GM12874 (cell line): ENCODE measurements around the gene GMIP.

Source experiments
- CTCF ChIP-seq: IDR thresholded peaks from 2 replicates; pipeline ENCODE4 v1.5.1; 2011; ENCODE audit warnings: low read depth, mild to moderate bottlenecking, control low read depth, low read length, moderate library complexity; ENCODE audit not compliant: insufficient read depth

GMIP gene

GRCh38 chr19:19600793-19601330, 42.6 kb downstream of the GMIP start:
- no peak for TF ChIP-seq CTCF

GRCh38 chr19:19597809-19598306, 45.6 kb downstream of the GMIP start:
- TF ChIP-seq CTCF, result no peak

- no peak for TF ChIP-seq CTCF
Observed at GRCh38 chr19:19595171-19595701, 48.2 kb downstream of the GMIP start.

- TF ChIP-seq CTCF, result no peak
Observed at GRCh38 chr19:19594381-19594780, 49.1 kb downstream of the GMIP start.

GRCh38 chr19:19592690-19593089, 50.8 kb downstream of the GMIP start:
- no peak for TF ChIP-seq CTCF

GRCh38 chr19:19591133-19591825, 52.2 kb downstream of the GMIP start:
- no peak for TF ChIP-seq CTCF

GRCh38 chr19:19588546-19588945, 54.9 kb downstream of the GMIP start:
- no peak for TF ChIP-seq CTCF
